Transverse colon (tissue), 4 donors: Measurements from ENCODE around the gene KIF2A.

ENCODE experiments used
- POLR2A ChIP-seq: fragments of 450-650 bp; IDR thresholded peaks from one replicate; pipeline ENCODE4 v1.6.1; 2016; ENCODE audit warnings: antibody characterized with exemption, mild to moderate bottlenecking, moderate library complexity
- POLR2AphosphoS5 ChIP-seq, 3 donors: sonication (generic); formaldehyde crosslinking; IDR thresholded peaks; one replicate each; pipeline ENCODE4 v1.6.1; 2016; ENCODE audit warnings: antibody characterized with exemption in 3 of 3
- TF ChIP-seq, protein P1 (sequence below), 5 experiments: fragments of 200-600 bp in 3 of 5; fragments of 450-650 bp in 2 of 5; sonication (generic) in 3 of 5; IDR thresholded peaks; 1 replicate in 2 of 5; 2 replicates in 3 of 5; pipeline ENCODE4 v1.5.1; 2016 to 2017; ENCODE audit warnings: antibody characterized with exemption in 5 of 5, inconsistent platforms in 3 of 5, mild to moderate bottlenecking in 2 of 5, moderate library complexity in 1 of 5

DNA sequence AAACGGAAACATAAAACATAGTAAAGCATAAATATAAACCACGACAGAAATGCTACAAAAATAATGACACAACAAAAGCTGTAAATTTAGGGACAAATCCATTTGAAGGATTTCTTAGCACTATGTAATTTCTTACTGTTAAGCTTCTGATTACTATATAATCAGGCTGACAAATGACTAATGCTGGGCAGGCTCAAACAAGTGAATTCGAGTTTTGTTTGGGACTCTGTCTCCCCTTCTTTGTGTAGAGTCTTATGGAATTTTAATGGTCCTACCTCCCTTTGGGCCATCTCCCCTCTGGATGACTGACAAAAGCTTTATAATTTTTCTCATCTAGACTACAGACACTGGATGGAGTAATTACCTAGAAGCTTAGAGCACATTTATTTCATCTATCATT is 24.6 kb upstream of the KIF2A start:
- TF ChIP-seq POLR2A (no peak), POLR2AphosphoS5 (IDR thresholded peaks at IDR 0.05) (no peak)
- TF ChIP-seq, protein P1, sequence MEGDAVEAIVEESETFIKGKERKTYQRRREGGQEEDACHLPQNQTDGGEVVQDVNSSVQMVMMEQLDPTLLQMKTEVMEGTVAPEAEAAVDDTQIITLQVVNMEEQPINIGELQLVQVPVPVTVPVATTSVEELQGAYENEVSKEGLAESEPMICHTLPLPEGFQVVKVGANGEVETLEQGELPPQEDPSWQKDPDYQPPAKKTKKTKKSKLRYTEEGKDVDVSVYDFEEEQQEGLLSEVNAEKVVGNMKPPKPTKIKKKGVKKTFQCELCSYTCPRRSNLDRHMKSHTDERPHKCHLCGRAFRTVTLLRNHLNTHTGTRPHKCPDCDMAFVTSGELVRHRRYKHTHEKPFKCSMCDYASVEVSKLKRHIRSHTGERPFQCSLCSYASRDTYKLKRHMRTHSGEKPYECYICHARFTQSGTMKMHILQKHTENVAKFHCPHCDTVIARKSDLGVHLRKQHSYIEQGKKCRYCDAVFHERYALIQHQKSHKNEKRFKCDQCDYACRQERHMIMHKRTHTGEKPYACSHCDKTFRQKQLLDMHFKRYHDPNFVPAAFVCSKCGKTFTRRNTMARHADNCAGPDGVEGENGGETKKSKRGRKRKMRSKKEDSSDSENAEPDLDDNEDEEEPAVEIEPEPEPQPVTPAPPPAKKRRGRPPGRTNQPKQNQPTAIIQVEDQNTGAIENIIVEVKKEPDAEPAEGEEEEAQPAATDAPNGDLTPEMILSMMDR (IDR thresholded peaks at IDR 0.05) = no peak
